Measurements from ENCODE around the gene MYH11.

DNA sequence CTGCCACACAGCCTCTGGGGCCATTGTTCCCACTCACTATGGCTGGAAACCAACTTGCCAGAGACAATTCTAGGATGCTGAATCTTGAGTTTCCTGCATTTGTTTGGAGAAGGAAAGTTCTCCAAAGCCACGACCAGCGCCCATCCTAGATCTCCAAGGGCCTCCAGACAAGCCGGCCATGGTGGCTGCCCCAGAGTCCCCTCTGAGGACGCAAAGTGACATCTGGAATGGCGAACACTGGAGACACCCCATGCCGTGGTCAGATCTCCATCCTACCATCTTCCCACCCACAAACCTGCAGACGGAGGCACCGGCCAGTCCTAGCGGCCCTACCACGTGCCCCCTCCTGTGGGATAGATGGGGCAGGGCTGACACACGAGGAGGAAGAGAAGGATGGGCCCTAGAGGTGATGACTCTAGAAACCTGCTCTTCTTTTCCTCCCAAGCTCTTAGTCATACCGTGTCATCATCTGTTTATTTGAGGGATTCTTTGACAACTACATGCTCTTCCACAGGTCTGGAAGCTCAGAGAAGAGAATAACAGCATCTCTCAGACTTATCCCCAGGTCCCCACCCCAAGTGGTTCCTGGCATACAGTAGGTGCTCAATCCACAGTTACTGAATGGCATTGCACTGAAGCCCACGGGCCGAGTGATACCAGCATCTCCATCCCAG, 71.3 kb downstream of the MYH11 start:
- TF ChIP-seq, protein P1, sequence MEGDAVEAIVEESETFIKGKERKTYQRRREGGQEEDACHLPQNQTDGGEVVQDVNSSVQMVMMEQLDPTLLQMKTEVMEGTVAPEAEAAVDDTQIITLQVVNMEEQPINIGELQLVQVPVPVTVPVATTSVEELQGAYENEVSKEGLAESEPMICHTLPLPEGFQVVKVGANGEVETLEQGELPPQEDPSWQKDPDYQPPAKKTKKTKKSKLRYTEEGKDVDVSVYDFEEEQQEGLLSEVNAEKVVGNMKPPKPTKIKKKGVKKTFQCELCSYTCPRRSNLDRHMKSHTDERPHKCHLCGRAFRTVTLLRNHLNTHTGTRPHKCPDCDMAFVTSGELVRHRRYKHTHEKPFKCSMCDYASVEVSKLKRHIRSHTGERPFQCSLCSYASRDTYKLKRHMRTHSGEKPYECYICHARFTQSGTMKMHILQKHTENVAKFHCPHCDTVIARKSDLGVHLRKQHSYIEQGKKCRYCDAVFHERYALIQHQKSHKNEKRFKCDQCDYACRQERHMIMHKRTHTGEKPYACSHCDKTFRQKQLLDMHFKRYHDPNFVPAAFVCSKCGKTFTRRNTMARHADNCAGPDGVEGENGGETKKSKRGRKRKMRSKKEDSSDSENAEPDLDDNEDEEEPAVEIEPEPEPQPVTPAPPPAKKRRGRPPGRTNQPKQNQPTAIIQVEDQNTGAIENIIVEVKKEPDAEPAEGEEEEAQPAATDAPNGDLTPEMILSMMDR (IDR thresholded peaks at IDR 0.05 in 4 of 5, conservative IDR thresholded peaks at IDR 0.05 in 1 of 5), result no peak
- TF ChIP-seq POLR2A (IDR thresholded peaks at IDR 0.05), result no peak

Measured in gastrocnemius medialis (tissue), 4 donors.